H1 (cell line): Measurements from ENCODE around the gene RNASEH2A. TPM values are rescaled to one million over a fixed set of nuclear protein-coding genes. Genes with fewer than 3 reads are reported as not detected.
A peak's percentile ranks its signal among the peaks of the same experiment; 100 is the strongest.

ENCODE experiments used
- ASH2L ChIP-seq: fragments of 200-600, 300-600 bp; sonication (generic); IDR thresholded peaks from one replicate; pipeline ENCODE4 v1.7.1; 2017; ENCODE audit warnings: low read length
- ATF3 ChIP-seq: IDR thresholded peaks from 2 replicates; pipeline ENCODE4 v1.6.1; 2011; ENCODE audit warnings: low read depth, mild to moderate bottlenecking, low read length; ENCODE audit not compliant: insufficient read depth
- CHD7 ChIP-seq: fragments of 300-600 bp; sonication (generic); IDR thresholded peaks from 2 replicates; pipeline ENCODE4 v1.7.1; 2012; ENCODE audit warnings: low read length, moderate library complexity, mild to moderate bottlenecking, inconsistent platforms; ENCODE audit not compliant: insufficient replicate concordance
- CTBP2 ChIP-seq: IDR thresholded peaks from 2 replicates; pipeline ENCODE4 v1.7.0; 2011; ENCODE audit warnings: borderline replicate concordance, mild to moderate bottlenecking, moderate library complexity, mixed read lengths, low read length; ENCODE audit not compliant: insufficient read depth, insufficient read length
- GABPA ChIP-seq: IDR thresholded peaks from 2 replicates; pipeline ENCODE4 v1.6.1; 2011; ENCODE audit warnings: mild to moderate bottlenecking, low read length, moderate library complexity, borderline replicate concordance; ENCODE audit not compliant: insufficient read depth
- USF2 ChIP-seq: IDR thresholded peaks from 2 replicates; pipeline ENCODE4 v1.6.1; 2011; ENCODE audit warnings: low read length, improper control_type of control experiment
- polyA plus RNA-seq, 7 experiments: library from polyadenylated mRNA; depleted of rRNA in 3 of 7; stranded (reverse) in 5 of 7; unstranded in 2 of 7; fragments of >200 nt in 5 of 7; fragments of 200-250 nt in 2 of 7; gene quantifications; 1 replicate in 5 of 7; 2 replicates in 1 of 7; 4 replicates in 1 of 7; pipeline versions ENCODE4 v1.2.1 to v1.2.3, GENCODE V29; 2011 to 2013; ENCODE audit warnings: missing spikeins in 2 of 7, mixed read lengths in 2 of 7
- total RNA-seq: library from RNA; stranded (reverse); fragmentation: NEBNext Ultra II Directional; extraction: Animal tissue kit (Norgen Biotek cat#: 25700); gene quantifications from 2 replicates; pipeline ENCODE4 v1.2.1, GENCODE V29; 2021

RNASEH2A gene
- total and polyA plus RNA-seq, 2 of the 8 experiments (the other 6 are each of a cell fraction or from before 2014, with no cell fraction given), result 67.5 to 120 TPM

GRCh38 chr19:12847159-12848139 lies 41.1 kb downstream of the RNASEH2A start (continued):
- peak; percentile 67 for TF ChIP-seq USF2
- peak; percentile 46; the same call in 1 of the 2 replicates for TF ChIP-seq ATF3
- no peak for TF ChIP-seq CHD7
- peak; percentile 31; the same call in 1 of the 2 replicates for TF ChIP-seq GABPA
- TF ChIP-seq ASH2L, result peak; percentile 16
- no peak for TF ChIP-seq CTBP2
